HG02642 (cell line): Measurements from ENCODE around the gene SMKR1.
"Not testable (repeated sequence)": the region's sequence is repeated elsewhere in the genome, so short reads cannot be mapped to it uniquely, and the experiment has no call there.

Experiments
- ATAC-seq: cut with Tn5 transposase; IDR thresholded peaks from one replicate; pipeline ENCODE4 v1.9.1; 2021; ENCODE audit warnings: mild to moderate bottlenecking; ENCODE audit not compliant: unreplicated experiment, poor library complexity

The SMKR1 gene

DNA sequence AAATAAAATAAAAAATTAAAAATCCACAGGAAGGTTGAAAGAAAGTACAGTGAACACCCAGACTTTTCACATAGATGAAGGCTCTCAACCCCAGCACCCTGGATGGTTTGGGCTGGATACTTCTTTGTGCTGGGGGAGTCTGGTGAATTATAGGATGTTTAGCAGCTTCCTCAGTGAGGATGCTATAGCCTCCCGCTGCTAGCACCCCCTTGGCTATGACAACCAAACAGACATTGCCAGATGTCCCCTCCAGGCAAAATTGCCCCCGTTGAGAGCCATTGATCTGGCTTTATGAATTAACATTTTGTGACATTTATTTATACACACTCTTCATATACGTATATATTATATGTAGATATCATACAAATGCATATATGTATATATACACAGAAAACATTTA, 21.6 kb downstream of the SMKR1 start:
- no peak for ATAC-seq

DNA sequence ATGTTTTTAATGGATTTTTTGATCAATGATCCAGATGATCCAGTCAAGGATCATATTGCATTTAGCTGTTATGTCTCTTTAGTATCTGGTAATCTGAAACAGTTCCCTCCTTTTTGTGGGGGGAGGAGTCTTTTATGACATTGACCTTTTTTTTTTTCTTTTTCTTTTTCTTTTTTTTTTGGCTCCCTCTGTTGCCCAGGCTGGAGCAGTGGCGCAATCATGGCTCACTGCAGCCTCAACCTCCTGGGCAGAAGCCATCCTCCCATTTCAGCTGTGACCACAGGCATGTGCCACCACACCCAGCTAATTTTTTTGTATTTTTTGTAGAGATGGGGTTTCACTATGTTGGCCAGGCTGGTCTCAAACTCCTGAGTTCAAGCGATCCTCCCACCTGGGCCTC, 22.1 kb downstream of the SMKR1 start:
- not testable (repeated sequence) for ATAC-seq

DNA sequence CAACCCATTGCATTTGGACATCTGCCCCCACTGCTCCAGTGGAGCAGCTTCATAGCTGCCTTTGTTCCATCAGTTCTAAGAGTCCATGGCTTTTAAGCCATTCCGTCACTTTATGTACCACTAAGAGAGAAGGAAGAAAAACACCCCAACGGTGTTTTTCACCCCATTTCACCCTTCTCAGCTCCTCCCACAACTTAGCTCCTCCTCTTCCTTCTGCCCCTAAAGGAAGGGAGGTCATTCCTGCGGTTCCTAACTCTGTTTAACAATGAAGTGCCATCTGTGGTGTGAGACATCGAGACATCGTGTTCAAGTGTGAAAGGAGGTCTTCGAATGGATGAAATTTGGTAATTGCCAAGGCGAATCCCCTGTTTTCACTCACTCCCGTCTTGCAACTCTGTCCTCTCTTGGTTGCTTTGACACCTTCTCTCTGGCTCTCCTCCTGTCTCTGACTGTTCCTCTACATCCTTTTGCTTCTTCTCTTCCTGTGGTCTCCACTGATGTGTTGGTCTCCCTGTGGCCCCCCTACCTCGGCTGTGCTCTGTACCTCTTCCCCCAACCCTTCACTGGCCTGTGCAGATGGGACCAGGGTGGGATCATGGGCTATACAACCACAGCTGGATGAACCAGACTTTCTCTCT, 23.0 kb downstream of the SMKR1 start:
- no peak for ATAC-seq

DNA sequence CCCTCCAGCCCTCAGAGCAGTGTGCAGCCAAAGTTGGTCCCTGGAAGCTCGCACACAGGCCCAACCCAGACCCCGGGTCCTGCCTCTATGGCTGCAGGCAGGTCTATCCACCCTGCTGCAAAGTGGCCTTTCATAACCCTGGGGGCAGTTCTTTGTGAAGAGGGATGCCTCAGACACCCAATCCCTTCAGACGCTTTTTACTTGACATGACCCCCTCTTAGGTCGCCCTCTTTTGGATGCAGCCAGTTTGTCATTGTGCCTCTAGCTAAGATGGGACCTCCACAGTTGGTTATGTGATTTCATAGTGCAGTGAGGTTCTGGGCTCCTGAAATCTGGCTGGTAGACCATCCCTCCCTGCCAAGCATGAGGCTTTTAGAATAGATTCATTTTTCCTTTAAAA, 27.3 kb downstream of the SMKR1 start:
- ATAC-seq, result no peak

DNA sequence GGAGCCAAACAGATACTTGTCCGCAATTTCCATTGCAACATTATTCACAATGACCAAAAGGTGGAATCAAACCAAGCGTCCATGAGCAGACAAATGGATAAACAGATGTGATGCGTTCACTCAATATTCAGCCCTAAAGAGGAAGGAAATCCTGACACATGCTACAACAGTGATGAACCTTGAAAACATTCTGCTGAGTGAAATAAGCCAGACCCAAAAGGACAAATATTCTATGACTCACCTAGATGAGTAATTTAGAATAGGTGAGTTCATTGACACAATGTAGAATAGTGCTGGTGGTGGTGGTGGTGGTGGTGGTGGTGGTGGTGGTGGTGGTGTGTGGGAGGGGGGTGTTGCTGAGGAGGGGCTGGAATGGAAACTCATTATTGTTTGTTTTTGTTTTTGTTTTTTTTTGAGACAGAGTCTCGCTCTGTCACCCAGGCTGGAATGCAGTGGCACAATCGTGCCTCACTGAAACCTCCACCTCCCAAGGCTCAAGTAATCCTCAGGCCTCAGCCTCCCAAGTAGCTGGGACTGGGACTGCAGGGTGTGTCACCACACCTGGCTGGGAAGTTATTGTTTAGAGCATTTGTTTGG, 28.6 kb downstream of the SMKR1 start:
- ATAC-seq, result no peak

DNA sequence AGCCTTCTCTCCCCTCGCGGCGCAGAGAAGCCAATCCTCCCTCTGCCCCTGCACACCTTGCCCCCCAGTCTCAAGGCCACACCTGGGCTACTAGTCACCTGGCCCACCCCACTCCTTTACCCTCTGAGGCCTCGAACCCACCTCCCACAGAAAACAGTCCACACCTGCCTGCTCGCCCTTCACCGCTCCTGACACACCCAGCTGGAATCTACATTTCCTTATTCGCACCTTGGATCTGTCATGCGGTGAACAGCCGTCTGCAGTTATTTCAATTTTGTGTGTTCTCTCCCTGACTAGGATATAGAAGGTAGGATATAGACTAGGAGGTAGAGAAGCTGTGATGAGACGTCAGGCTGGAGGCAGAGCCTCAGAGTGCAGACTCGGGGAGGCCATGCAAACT, 29.4 kb downstream of the SMKR1 start:
- ATAC-seq, result no peak

DNA sequence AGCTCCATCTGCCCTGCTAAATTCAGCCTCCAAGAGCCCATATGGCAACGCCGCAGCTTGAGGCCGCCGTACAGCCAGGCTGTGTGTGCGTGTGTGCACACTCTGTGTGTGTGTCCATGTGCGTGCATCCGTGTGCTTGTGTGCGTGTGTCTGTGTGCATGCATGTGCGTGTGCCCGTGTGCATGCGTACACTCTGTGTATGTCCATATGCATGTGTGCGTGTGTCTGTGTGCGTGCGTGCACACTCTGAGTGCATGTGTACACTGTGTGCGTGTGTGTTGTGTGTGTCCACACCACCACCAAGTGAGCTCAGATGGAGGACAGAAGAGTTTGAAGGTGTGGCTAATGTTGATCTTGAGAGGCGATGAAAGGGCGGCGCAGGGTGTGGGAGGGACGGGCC, 30.0 kb downstream of the SMKR1 start:
- no peak for ATAC-seq

DNA sequence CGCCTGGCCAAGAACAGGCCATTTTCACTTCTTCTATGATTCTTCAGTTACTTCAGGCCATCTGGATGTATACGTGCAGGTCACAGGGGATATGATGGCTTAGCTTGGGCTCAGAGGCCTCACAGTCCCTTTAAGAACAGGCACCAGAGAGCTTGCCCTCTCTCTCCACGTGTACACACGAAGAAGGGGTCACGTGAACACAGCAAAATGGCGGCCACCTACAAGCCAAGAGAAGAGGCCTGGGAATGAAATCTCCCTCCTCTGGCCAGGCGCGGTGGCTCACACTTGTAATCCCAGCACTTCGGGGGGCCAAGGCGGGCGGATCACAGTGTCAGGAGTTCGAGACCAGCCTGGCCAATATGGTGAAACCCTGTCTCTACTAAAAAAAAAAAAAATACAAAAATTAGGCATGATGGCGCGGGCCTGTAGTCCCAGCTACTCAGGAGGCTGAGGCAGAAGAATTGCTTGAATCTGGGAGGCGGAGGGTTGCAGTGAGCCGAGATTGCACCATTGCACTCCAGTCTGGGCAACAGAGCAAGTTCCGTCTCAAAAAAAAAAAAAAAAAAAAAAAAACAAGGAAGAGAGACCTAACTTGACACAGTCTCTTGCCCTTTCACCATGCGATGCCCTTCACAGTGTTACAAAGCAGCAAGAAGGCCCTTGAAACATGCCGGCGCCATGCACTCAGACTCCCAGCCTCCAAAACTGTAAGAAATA, 32.4 kb downstream of the SMKR1 start:
- ATAC-seq, result not testable (repeated sequence)

DNA sequence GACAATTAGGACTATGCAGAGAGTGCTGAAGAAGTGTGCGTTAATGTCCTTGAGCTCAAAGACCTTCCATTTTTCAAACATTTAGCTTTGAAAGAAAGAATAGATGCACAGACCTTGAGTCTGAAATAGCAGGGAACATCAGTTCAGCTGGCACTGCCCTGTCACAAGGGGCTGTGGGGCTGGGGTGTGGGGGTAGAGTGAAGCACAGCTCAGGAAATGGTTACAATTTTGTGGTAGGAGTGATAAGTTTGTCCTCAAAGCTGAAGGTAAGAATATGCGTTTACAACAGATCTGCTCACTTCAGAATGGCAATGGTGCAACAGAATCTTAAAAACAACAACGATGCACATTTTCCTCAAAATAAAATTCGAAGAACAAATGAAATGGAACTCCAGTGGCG, 33.6 kb downstream of the SMKR1 start:
- ATAC-seq, result no peak

DNA sequence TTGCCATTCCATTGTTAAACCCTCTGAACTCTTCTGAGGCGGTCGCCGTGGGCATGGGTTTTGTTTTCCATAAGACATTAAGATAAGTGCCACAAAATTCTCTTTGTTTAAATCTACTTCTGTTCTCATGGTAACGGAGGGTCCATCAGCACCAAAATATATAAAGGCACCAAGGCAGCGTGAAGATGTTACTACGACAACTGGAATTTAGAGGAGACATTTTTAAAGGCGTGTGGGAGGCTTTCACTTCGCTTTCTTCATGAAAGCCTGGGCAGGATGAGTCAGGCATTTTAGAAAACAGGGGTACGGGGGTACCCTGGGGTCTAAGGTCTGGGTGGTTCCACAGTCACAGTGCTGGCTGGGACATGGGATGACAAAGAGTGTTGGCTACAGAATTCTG, 34.0 kb downstream of the SMKR1 start:
- ATAC-seq, result no peak

DNA sequence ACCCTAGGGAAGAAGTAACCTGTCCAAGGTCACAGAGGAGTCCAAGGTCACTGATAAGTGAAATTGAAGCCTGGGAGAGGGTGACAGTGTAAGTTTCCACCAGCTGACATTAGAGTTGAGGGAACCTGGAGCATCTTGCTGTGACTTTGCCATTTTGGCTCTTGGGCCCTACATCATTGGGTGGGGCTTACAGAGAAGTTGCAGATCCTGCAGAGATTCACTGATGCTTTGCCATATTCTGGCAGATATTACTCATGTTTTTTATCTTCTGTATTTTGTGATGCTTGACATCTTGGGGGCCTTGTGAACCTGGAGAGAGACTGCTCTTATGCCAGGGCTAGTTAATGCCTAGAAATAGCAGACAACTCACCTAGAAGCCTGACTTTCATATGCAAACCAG, 36.5 kb downstream of the SMKR1 start:
- ATAC-seq, result no peak

DNA sequence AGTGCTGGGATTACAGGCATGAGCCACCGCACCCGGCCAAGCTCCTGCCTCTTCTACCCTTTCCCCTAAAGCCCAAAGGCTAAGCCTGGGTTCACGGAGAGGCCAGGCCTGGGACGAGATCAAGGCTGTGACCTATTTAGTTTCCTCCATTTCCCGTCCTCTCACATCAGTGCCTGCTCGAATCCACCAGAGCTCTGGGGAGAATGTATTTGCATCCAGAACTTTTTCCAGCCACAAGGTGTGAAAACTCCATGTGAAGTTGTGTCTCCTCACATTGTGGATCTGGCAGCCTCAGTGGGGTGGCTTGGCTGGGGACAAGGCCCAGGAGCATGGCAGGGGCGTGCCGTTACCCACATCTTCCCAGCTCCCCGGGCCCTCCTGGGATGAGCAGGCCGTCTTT, 38.0 kb downstream of the SMKR1 start:
- no peak for ATAC-seq

DNA sequence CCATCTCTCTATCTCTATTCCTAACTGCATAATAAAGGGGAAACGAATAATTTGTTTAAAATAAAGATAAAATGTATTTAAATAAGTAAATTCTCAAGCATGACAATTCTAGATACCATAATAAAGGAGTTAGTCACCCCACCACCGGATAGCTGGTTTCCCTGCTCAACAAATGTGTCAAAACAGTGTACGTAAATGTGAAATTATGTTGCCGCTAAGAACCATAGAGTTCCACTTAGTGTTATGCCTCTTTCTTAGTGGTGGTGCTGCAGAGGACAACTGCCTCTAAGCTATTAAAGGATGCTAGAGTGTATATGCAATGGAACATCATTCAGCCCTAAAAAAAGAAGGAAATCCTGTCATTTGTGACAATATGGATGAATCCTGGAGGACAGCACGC, 42.4 kb downstream of the SMKR1 start:
- no peak for ATAC-seq

DNA sequence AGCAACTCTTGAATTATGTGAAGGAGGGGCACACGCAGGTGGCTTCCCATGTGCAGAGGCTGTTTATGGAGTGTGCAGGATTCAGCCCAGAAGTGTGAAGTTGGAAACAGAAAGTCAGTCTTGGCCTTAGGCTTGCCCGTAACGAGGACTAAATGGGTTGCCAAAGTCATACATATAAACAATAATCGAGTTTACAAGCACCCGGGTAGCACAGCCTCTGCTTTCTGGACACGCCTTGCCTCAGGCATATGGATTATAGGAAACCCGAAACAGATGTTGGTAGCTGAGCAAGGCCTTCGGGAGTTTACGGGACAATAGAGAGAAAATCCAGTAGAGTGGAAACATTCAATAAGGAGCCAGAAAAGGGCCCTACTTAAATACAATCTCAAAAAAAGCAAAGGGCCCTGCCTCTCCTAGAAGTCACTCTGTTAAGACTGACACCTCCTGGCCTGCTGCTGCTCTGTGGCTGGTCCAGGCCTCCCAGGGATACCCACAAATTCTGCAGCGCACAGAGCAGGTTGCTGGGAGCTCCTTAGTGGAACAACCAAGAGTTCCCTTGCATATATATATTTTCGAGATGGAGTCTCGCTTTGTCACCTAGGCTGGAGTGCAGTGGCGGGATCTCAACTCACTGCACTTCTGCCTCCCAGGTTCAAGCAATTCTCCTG, 48.5 kb downstream of the SMKR1 start:
- ATAC-seq, result no peak

DNA sequence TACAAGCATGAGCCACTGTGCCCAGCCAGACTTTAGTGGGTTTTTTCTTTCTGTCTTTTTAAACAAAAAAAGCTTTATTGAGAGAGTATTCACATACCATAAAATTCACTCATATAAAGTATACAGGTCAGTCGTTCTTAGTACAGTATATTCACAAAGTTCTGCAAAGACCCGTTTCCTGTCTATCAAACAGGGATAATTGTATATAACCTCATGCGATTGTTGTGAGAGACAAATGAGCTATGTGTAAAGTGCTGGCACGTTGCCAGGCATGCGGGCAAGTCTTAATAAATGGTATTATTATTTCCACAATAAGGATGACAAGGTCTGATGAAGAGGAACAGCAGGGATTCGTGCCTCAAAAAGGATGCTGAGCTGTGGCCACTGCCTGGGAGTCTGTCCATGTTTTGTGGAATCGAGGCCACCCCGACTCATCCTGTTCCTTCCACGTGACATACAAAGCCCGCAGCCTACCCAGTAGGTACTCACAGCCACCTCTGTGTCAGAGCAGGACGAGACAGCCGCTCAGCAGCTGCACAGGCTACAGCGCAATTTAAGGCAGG, 51.6 kb downstream of the SMKR1 start:
- ATAC-seq, result no peak

DNA sequence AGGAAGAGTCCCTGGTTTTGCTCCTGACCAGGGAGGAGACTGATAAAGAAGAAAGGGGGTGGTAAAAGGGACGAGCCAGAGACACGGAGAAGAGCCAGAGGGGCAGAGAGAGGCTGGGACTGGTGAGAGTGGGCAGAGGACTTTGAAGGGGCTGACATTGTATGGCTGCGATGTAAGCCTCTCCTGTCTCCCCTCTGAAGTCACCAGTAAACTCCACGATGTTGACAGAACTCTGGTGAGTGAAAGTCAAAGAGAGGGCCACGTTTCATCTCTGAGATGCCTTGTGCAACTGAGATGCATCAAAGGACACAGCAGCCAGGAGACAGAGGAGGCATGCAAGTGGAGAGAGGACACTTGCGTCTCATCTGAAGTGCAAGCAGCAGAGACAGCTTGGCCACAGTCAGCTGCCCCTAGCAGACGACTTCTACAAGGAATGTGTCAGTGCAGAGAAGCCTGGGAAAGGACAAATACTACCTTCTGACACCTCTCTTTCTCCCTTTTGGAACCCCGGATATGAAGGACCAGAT, 54.3 kb downstream of the SMKR1 start:
- ATAC-seq, result no peak

DNA sequence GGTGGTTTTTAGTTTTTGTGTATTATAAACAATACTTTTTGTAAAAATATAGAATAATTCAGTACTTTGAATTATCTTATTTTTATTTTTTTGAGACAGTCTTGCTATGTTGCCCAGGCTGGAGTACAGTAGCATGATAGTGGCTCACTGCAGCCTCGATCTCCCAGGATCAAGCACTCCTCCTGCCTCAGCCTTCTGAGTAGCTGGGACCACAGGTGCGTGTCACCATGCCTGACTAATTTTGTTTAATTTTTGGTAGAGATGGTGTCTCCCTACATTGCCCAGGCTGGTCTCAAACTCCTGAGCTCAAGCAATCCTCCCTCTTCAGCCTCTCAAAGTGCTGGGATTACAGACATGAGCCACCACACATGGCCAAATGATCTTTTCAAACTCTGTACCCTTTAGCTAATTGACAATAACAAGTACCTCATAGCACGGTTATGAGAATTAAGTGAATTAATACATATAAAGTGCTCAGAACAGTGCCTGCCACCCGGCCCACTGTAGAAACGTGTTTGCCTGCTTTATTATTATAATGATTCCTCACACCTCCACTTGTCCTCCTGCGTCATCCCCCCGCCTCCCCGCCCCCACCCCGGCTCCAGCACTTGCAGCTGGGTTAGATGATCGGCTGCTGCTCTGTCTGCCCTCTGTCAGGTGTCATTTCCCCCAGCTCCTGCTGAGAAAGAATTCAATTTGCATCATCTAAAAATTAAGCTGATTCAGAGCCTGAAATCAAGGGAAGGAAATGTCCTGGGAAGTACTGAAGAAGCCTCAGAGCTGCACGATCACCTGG, 55.6 kb downstream of the SMKR1 start:
- ATAC-seq, result no peak

DNA sequence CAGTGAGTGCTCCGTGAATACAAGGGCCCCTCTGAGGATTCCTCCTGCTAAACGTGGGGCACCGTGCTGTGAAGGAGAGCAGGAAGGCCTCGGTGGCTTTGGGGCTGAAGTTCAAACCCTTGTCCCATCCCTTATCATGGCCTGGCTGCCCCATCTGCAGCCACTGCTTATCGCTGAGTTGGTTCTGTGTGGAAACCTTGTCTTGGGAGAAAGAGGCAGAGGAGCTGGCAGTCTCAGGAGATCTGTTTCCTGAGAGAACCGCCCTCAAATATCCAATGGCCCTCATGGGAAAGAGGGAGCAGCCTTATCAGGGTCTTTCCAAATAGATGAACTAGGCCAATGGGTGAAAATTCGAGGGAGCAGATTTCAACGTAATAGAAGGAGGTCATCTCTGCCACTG, 57.2 kb downstream of the SMKR1 start:
- no peak for ATAC-seq

DNA sequence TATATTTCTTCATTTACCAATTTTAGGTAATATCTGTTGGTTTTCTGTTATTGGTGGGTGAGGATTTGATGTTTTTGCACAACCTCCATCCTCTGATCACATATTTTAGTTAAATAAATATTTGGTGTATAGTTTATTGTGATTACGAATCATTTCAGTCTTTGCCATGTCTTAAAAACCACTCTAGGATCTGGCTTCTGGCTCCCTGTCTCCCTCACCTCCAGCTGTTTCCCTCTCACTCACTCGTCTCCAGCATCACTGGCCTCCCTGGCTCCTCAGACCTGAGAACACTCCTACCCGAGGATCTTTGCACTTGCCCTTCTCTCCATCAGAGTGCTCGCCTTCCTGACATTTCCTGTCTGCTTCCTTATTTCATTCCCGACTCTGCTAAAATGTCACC, 58.5 kb downstream of the SMKR1 start:
- no peak for ATAC-seq
